Stimulated activated CD8-positive, alpha-beta memory T cell treated with anti-CD3 and anti-CD28 coated beads, Interleukin-12 subunit alpha, Interleukin-12 subunit beta, amount 100 ng/mL, for 24 hours (primary cell): Measurements from ENCODE around the gene TUNAR.

ENCODE experiments used
- DNase-seq: peaks from one replicate; pipeline ENCODE4 v3.0.0-alpha.2; 2020; ENCODE audit errors: extremely low read depth

TUNAR gene

DNA sequence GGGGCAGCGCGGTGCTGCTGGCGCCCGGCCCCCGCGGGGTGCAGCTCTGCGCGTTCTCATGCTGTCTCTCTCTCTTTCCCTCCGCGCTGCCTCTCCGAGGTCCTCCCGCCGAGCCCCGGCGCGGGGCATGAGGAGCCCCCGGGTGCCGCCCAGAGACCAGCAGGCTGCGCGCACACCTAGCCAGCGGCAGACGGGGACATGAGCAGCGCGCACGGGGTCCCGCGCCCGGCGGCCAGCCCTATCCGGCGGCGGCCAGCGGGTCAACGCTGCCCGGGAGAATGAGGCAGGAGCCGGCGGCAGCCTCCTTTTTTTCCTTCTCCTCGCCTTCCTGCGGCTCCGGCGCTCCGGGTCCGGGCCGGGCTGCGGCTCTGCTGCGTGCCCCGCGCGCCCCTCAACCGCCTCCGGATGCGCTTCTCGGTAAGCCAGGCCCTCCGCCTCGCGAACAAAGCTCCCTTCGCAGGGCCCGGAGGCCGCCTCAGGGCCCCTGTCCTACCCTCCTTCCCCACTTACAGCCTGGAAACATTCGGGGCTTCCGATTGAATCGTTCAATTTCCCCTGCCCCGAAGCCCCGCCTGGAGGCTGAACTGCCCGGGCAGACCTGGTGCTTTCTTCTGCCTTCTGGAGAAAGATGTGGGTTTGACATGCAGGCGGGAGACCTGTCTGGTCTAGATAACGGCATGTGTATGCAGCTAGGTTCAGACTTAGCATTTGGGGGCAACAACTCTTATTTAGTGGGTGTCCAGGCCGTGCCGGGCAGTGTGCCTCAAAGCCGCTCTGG is at the start of gene TUNAR:
TUNAR (plus strand) TSS at position 72 of the 778 bp plus-strand sequence.
- no peak for DNase-seq

DNA sequence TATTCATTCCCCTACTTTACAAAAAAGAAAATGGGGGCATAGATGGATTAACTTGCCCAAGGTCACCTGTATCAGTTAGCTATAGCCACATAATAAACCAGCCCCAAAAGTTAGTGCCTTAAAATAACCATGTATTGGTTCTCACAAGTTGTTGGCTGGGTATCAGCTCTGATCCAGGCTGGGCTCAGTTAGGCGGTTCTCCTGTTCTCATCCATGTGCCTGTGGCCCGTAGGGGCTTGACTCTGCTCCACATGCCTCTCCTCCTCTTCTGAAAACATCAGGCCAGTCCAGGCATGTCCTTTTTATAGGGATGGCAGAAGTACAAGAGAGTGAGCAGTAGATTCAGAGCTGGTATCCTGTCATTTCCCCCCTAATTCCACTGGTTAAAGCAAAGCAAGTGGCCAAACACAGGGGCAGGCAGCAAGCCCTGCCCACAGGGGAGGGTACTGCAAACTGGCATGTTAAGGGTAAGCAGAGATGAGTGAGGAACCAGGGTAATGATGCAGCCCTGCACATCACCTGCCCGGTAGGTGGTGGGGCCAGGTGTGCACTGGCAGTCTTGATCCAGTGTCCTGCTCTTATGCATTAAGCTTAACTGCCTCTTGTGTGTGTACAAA is 47.9 kb upstream of the TUNAR start:
- no peak for DNase-seq

DNA sequence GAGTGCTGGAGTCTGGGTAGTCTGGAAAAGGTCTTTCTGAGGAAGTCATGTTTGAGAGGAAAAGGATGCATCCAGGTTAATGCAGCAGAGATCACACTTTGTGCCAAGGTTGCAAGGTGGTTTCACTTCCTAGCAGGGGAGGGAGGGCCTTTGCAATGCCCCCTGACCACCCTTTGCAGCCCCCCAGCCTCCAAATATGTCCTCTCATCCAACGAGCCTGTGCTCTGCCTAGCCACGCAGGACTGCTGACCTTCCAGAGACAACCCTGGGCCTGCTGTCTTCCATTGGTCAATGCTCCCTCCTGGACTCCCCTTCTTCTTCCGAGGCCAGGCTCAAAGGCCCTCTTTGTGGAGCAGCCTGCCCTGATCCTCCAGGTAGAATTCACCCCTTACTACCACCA is 47.3 kb upstream of the TUNAR start:
- DNase-seq: no peak

DNA sequence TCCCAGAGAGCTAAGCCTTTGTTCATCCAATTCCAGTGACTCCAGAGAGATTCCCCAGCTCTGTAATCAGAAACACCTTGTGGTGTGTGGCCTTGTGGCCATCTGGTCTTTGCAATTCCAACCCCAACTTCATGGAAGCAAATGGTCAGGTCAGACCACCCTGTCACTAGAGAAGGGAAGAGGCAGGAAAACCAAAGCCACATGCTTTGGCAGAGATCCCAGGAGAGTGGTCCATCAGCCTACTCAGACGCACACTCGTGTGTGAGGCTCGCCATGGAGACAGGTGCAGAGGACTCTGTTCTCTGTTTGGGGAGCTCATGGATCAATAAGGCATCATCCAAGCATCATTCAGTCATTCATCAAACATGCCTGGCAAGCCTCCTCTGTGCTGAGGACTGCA is 46.2 kb upstream of the TUNAR start:
- no peak for DNase-seq

DNA sequence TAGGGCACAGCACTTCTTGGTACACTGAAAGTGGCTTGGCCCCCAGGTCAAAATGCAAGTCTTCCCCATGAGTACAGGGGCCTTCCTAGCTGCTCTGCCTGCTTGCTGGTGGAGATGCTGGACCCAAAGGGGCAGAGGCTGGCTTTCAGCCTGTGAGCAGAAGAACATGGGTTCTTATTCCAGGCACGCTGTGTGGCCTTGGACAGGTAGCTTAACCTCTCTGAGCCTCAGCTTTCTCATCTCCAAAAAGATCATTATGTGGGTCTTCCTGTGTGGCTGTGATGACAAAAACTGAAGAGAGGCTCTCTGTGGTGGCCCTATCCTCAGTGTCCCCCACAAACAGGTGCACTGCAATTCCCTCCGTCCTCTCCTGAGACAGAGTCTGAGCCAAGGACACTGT is 45.6 kb upstream of the TUNAR start:
- no peak for DNase-seq

DNA sequence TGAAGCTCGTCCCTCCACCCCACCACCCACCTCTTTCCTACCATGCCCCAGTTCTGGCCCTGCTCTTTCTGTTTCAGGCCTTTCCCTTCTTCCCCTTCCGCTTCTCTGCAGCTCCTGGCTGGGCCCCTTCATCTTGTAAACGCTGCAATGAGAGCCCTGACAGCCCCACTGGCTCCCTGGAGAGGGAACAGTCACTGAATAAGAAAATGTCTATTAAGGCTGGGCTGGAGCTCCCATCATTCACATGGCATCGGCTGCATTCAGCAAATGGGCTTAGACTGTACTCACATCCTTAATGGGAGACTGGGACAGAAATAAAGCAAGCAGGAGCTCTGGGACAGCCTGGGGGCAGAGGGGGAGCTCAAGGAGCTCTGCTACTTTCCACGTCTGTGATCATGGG is 45.2 kb upstream of the TUNAR start:
- no peak for DNase-seq

DNA sequence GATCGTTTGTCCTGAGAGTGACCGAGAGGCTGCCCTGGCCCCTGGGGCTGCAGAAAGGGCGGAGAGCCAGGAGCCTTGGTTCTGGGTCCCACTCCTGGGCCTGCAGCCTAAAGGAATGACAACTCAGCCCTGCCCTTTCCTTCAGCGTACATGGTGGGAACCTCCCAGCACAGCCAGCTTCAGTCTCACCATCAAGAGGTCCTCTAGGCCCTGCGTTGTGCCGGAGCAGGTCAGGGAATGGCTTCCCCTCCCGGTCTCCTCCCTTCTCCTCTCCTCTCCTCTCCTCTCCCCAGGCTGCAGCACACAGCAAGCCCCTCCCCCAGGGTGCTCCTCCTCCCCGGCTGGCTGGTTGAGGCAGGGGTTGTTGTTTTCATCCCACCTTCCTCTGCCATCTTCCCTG is 44.6 kb upstream of the TUNAR start:
- DNase-seq: no peak

DNA sequence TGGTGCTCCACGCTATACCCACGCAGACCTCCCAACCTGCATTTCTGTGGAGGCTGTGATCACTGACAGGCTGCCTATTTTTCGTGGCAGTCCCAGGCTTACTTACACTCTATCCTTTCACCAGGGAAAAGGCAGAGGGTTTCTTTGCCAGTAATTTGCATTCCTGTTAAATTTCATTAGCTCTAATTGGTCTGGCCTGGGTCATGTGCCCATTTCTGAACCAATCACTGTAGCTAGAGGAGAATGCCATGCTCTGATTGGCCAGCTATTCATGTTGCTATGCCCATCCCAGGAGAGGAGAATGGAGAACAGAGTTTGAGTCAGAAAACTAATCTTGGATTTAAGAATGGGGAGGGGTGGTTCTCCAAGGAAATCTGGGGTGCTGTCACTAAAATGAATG is 43.2 kb upstream of the TUNAR start:
- no peak for DNase-seq

DNA sequence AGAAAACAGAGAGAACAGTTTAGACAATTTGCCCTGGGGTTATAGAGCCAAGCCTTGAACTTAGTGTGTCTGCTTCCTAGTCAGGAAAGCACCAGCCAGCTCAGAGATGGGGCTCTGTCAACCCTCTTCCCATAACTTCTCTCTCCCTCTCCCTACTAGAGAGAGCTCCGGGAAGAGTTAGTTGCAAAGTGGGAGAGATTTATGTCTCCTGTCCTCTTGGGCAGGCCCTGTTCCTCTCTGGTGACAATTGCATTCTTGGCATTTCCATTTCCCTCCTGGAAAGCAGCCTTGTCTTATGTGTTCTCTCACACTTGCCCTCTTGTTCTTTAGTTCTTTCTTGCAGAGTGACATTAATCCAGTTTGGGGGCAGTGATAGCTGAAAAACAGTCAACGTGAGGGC is 42.1 kb upstream of the TUNAR start:
- DNase-seq: no peak

DNA sequence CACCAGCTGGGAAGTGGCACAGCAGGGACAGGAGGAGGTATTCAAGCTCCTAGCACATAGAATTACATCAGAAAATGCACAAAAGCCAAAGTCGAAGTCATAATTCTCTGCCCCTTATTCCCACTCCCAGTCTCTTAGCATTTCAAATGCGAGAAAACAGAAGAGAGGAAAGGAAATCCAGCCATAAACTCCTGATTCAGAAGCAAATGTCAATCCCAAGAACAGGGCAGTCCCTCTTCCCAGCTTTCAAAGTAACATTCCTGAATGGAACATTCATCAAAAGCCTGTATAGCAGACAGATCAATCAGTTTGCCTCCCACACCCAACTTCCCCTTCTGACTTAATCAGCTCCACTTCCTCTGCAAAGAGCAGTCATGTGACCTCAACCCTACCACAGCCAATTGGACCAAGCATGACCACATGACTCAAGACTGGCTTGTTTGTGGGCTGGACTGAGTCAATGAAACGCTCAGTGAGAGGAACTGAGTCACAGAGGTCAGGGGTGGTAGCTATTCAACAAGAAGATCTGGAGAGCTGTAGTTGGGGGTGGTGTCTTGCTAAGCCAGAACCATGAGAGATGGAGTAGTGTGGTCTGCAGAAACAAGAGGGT is 41.4 kb upstream of the TUNAR start:
- DNase-seq: no peak

DNA sequence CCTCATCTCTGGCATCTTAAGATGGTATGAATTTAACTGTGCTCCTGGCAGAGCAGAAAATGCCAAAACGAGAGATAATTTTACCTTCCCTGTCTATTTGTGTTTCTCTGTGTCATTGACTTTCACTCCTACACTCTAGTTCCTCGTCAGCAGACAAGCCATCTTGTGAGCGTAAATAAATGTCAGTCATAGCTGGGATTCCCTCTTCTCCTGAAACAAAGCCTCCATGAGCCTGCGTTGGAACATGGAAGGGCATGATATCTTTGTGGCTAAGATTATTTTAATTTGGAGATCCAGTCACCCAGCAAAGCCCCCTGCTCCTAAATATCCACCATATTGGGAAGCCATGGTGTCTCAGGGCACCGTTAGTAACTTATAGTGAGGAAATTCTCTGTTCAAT is 37.8 kb upstream of the TUNAR start:
- no peak for DNase-seq

DNA sequence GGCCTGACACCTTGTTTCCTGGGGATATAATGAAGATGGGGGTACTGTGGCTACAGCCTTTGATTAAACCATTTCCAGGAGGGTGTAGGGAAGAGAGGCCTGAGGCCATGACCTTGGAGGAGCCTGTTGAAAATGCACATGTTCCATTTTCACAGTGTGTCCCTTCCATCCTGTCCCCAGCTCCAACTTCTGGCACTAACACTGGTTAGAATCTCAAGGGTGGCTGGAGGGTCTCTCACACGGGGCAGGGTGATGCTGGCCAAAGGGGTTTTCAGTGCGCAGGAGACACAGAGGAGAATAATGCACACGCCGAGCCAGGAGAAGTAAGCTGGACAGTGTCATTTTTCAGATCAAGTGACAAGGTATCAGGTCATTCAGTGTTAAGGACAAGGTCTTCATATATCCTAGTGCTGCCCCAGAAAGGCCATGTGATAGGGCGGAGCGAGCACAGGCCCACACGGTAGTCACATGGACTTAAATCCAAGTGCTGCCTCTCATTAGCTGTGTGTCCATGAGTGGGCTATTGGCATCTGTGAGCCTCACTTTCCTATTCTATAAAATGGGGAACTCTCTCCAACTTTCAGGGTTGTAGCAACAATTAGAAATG is 36.4 kb upstream of the TUNAR start:
- no peak for DNase-seq

DNA sequence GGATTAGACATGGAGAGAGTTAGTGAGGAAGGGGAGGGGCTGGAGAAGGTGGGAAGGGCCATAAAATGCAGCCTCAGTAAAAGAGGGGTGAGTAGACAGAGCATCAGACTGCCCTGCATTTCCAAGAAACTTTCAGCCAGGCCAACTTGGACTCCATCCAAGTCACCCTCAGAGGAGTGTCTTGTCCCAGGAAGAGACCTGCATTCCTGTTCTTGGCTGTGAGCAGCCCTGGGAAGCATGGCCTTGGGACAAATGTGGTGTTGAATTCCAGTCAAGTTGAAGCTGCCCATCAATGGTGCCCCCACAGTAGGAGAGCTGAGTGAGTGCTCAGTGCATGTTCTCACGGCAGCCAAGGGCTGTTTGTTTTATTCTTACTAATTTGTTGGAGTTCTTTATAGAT is 35.0 kb upstream of the TUNAR start:
- DNase-seq: no peak

DNA sequence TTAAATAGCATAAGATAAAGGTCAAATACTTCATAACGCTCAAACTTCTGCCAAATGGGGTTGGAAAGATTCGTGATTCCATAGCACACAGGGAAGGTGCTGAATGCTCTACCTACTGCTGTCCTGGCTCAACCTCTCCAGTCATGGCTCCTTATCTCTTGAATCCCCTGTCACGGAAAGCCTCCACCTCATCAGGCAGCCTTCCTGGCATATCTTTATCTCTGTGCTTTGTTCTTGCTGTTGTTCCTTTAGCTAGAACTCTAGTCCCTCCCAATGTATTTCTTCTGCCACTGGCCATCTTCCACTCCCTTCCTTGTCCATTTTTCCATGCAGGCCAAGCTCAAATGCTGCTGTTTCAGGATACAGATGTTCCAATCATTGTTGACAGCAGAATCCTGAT is 26.9 kb upstream of the TUNAR start:
- DNase-seq: no peak

DNA sequence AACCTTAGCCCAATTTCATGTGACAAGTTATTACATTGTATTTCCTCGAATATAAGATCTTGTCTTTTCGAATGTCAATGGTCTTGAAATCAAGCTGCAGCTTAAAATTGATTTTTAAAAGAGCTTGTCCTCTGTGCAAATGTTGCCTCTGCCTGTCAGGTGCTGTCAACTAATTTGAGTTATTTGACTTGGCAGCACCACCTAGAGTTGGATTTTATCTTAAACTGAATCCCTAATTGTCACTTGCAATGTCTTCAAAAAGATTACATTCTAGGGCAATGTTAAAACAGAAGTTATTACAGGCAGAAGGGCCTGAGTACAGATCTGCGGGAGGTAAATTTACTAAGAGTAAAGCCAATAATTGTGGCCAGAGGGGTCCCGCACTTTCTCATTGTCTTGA is 26.2 kb upstream of the TUNAR start:
- DNase-seq: no peak

DNA sequence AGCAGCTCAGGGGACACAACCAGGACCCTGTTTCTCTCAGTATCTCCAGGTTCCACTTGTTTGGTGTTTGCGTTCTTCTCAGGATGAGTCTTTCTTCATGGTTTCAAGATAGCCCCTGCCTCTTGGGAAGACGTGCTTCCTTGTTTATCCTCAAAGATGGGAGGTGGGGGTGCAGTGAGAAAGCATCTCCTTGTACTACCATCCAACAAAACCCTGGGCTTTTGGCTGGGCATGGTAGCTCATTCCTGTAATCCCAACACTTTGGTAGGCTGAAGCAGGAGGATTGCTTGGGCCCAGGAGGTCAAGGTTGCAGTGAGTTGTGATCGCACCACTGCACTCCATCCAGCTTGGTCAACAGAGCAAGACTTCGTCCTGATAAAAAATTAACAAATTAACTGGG is 21.0 kb upstream of the TUNAR start:
- no peak for DNase-seq

DNA sequence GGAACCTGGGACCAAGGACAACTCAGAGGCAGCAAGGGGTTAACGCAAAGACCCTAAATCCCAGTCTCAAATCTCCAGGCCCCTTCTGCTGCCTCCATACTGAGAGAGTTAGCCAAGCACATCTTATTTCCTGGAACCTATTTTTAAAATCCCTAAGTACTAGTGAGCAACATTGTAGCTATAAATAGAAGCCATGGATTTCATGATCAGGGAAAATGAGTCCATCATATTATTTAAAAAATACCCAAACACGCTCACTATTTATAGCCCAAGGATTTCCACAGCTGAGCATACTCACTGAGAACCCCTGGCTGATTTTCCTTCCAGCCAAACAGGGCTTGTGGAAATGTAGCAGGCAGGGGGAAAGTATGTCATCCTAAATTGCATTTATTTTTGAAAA is 19.4 kb upstream of the TUNAR start:
- DNase-seq: no peak

DNA sequence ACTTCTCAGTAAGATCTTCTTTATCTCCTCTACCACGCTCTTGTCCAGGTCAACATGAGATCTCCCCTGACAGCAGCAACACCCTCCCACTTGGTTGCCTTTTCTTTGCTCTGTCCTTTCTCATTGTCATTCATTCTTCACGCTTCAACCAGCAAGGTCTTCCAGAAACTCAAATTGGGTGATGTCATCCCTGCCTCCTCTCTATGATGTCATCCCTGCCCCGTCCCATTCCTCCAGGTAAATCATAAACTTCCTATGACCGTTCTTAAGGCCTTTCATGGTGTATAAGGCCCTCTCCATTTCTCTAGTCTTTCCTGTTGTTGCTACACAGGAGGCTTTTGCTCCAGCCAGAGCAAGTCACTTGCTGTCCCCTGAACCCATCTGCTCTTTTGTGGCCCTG is 17.7 kb upstream of the TUNAR start:
- no peak for DNase-seq

DNA sequence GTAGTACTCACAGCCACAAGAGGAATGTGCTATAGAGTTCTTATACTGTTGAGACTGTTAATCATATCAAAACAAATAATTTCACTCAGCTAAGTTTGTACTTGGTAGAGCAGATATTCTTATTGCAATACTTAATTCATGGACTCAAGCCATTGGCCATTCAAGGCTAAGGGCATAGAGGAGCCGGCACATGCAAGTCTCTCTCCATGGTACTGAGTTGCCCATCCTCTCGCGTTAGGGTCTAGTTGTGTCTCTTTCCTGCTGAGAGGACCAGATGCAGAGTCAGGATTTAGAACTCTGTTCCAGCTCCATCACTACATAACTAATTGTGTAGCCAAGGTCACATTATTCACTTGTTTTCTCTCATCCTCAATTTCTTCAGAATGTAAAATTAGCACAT is 14.4 kb upstream of the TUNAR start:
- no peak for DNase-seq

DNA sequence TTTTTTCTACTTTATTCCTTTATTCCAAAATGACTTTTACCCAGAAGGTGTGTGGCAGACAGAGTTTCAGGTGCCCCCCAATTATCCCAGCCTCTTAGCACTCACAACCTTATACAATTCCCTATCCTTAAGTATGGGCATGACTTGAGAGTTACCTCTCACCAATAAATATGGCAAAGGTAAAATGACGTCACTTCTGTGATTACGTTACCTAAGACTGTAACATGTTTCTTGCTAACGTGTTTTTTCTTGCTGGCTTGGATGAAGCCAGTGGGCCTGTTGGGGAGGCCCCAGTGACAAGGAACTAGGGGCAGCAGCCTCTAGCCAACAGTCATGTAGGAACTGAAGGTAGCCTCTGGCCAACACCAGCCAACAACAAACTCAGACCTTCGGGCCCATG is 13.3 kb upstream of the TUNAR start:
- no peak for DNase-seq

DNA sequence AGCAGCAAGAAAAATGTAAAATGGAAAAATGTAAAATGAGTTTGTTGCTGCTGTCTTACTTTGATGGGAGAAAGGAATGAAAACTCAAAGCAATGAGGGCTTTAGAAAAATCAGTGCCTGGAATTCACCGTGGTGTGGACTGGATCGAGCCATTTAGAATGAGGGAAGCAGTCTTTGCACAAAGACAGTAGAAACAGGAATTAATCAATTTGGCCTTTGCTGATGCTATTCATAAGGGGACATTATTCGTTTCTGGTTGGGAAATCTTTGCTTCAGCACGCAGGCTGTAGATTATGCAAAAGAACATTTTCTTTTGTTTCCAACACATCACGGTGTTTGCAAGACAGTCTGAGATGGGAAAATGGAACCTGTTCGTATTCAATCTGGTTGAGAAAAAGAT is 6.9 kb upstream of the TUNAR start:
- no peak for DNase-seq

DNA sequence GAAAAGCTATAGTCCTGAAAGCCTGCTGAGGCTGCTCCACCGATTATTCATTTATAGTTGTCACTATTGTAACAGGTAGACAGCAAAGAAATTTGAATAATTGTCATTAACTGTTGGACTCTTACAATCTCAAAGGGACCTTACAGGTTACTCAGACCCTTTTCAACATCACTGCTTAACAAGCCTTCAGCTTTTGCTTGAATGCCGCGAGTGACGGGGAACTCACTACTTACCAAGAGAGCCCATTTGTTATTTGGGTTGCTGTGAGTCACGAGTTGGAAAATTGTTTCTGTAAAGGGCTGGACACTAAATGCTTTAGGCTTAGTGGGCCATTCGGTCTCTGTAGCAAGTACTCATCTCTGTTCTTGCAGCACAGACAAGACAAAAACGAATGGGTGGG is 5.9 kb upstream of the TUNAR start:
- DNase-seq: no peak

DNA sequence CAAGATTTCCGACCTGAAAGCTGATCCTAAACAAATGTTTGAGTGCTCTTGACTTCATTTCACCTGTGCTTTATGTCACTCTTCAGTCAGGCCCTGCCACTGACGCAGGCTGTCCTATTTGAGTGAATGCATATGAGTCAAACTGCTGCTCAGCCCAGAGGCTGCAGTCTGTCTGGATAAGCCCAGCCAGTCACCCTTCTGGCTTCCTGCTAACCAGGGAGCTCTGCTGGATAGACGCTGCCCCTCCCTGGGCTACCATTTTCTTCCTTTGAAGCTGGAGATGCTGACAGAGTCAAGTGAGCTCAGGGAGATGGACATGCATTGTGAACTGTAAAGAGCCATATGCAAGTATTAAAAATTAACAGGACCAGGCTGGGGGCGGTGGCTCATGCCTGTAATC is 5.1 kb upstream of the TUNAR start:
- no peak for DNase-seq
